Measurements from ENCODE around the gene FSTL4. TPM values are rescaled to one million over a fixed set of nuclear protein-coding genes. Genes with fewer than 3 reads are reported as not detected.

Gene FSTL4
- total and polyA plus RNA-seq, 12 donors: 0.01 to 0.42 (median 0.38) TPM; not detected in 6

GRCh38 chr5:133387621-133388020, 224.7 kb downstream of the FSTL4 start:
- WGBS, 2 donors: 93% methylated on average over 9 of the region's 9 CpGs
- Histone ChIP-seq H3K36me3 (no peaks in the 10 kb centered on the region), H3K27ac (no peak overlapping the region), H3K27me3 (peaks cover 0 to 44% (median 15%) of the 10 kb centered on the region in 7 donors), H3K4me1 (no peaks in the 10 kb centered on the region), H3K4me3 (no peak overlapping the region), H3K9me3 (no peaks in the 10 kb centered on the region)
- intact Hi-C loops (cut with DNase I): no loop called here
- ATAC-seq (no peak), DNase-seq (no peak)
- no peak for TF ChIP-seq CTCF (IDR thresholded peaks at IDR 0.05)

- intact Hi-C loops (cut with DNase I): no loop called here
- 59 to 60% methylated on average over 4 of the region's 4 CpGs for WGBS, 2 donors
- TF ChIP-seq CTCF (IDR thresholded peaks at IDR 0.05): no peak
- no peaks in the 10 kb centered on the region for H3K36me3 ChIP-seq
- peak in 2 of 8 donors; percentile 4 to 35 for ATAC-seq
- H3K27me3 ChIP-seq: peaks cover 0 to 46% (median 15%) of the 10 kb centered on the region in 7 donors
- no peak overlapping the region for H3K27ac ChIP-seq
- DNase-seq: no peak
- H3K4me1 ChIP-seq: no peaks in the 10 kb centered on the region
- no peak overlapping the region for H3K4me3 ChIP-seq
- H3K9me3 ChIP-seq: no peaks in the 10 kb centered on the region
Measured at GRCh38 chr5:133387091-133387490, 225.2 kb downstream of the FSTL4 start.

- WGBS, 2 donors: 71 to 78% methylated on average over 10 of the region's 10 CpGs
- TF ChIP-seq CTCF (IDR thresholded peaks at IDR 0.05): no peak
- H3K27ac ChIP-seq: no peak overlapping the region
- no peak overlapping the region for H3K4me3 ChIP-seq
- H3K4me1 ChIP-seq: no peaks in the 10 kb centered on the region
- DNase-seq (no peak), ATAC-seq (no peak)
- intact Hi-C loops (cut with DNase I): no loop called here
- H3K9me3 ChIP-seq: no peaks in the 10 kb centered on the region
- no peaks in the 10 kb centered on the region for H3K36me3 ChIP-seq
- peaks cover 0 to 50% (median 15%) of the 10 kb centered on the region in 7 donors for H3K27me3 ChIP-seq
Measured at GRCh38 chr5:133386662-133387061, 225.7 kb downstream of the FSTL4 start.

- peaks cover 0 to 50% (median 15%) of the 10 kb centered on the region in 7 donors for H3K27me3 ChIP-seq
- H3K4me3 ChIP-seq: no peak overlapping the region
- no peaks in the 10 kb centered on the region for H3K9me3 ChIP-seq
- no peak for ATAC-seq
- H3K27ac ChIP-seq: no peak overlapping the region
- no peak for TF ChIP-seq CTCF (IDR thresholded peaks at IDR 0.05)
- 92% methylated on average over 5 of the region's 5 CpGs for WGBS, 2 donors
- H3K36me3 ChIP-seq: no peaks in the 10 kb centered on the region
- no peak for DNase-seq
- no peaks in the 10 kb centered on the region for H3K4me1 ChIP-seq
- intact Hi-C loops (cut with DNase I): no loop called here
Measured at GRCh38 chr5:133385346-133385745, 227.0 kb downstream of the FSTL4 start.

Measured in heart right ventricle (tissue), 16 donors.